Measurements from ENCODE around the gene SCTR.

SCTR gene

GRCh38 chr2:119522671-119523070, 1.6 kb downstream of the SCTR start:
- DNase-seq = no peak

GRCh38 chr2:119521433-119522050, 2.7 kb downstream of the SCTR start:
- no peak for DNase-seq

GRCh38 chr2:119520696-119521432, 3.4 kb downstream of the SCTR start:
- DNase-seq = no peak

- no peak for DNase-seq
Observed at GRCh38 chr2:119519057-119519408, 5.2 kb downstream of the SCTR start.

- no peak for DNase-seq
Observed at GRCh38 chr2:119518401-119519056, 5.8 kb downstream of the SCTR start.

GRCh38 chr2:119517433-119517832, 6.8 kb downstream of the SCTR start:
- peak; percentile 37 for DNase-seq

GRCh38 chr2:119516121-119516520, 8.2 kb downstream of the SCTR start:
- DNase-seq = no peak

GRCh38 chr2:119513832-119514231, 10.5 kb downstream of the SCTR start:
- DNase-seq = no peak

GRCh38 chr2:119512946-119513345, 11.3 kb downstream of the SCTR start:
- DNase-seq = no peak

GRCh38 chr2:119511989-119512388, 12.3 kb downstream of the SCTR start:
- no peak for DNase-seq

- DNase-seq = no peak
Observed at GRCh38 chr2:119508756-119509155, 15.5 kb downstream of the SCTR start.

- DNase-seq = no peak
Observed at GRCh38 chr2:119496682-119497081, 27.6 kb downstream of the SCTR start.

GRCh38 chr2:119495948-119496347, 28.3 kb downstream of the SCTR start:
- DNase-seq = no peak

- DNase-seq = no peak
Observed at GRCh38 chr2:119494163-119494790, 30.0 kb downstream of the SCTR start.

- peak; percentile 58 for DNase-seq
Observed at GRCh38 chr2:119491776-119492525, 32.3 kb downstream of the SCTR start.

GRCh38 chr2:119490653-119491195, 33.6 kb downstream of the SCTR start:
- DNase-seq = no peak

GRCh38 chr2:119490106-119490505, 34.2 kb downstream of the SCTR start:
- no peak for DNase-seq

- DNase-seq = no peak
Observed at GRCh38 chr2:119489232-119489952, 34.9 kb downstream of the SCTR start.

- DNase-seq = no peak
Observed at GRCh38 chr2:119488245-119489214, 35.8 kb downstream of the SCTR start.

- no peak for DNase-seq
Observed at GRCh38 chr2:119487434-119488244, 36.6 kb downstream of the SCTR start.

Measured in eye (tissue), 1 donor.